ENCODE results near the gene CHRNB1. TPM values are rescaled to one million over a fixed set of nuclear protein-coding genes. Genes with fewer than 3 reads are reported as not detected.

The CHRNB1 gene
- total RNA-seq (2022; extraction: Qiagen RNA extraction; ENCODE audit: low read depth) = 6.9 to 9.9 TPM (median 9.7 TPM) in 5 replicates

DNA sequence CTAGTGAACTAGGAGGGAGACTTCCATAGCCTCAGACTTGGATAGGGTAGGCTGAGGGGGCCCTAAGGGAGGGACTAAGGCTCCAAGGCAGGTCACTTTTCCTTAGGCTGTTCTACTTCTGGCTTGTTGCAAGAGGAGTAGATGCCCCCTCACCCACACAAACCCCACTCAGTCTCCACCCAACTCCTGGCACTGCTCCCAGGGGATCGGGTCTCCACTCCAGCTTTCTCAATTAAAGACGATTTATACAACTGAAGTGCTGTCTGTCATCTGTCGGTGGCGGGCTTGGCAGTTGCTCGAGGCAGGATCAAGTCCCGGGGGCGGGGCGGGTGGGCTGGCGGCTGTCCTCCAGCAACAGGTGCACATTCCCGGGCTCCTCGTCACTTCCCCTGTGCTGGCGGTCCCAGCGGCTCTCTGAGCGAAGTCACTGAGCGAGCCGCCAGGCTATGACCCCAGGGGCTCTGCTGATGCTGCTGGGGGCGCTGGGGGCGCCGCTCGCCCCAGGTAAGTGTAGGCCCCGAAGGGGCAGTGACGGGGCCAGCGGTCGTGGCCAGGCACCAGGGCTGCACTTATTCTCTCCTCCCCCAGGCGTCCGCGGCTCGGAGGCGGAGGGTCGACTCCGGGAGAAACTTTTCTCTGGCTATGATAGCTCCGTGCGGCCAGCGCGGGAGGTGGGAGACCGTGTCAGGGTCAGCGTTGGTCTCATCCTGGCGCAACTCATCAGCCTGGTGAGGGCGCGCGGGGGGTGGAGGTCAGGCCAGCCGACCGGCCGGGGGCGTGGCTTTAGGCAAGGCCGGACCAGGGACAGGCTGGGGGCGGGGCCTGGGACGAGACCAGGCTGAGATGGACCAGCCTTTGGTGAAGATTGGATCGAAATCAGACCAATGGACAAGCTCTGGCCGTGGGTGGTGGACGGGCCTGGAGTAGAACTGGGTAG, at the start of gene CHRNB1:
TSS of gene CHRNB1 (plus strand) at position 380 of the 937 bp plus-strand sequence. CDS start at position 447, 67 bp downstream.

DNA sequence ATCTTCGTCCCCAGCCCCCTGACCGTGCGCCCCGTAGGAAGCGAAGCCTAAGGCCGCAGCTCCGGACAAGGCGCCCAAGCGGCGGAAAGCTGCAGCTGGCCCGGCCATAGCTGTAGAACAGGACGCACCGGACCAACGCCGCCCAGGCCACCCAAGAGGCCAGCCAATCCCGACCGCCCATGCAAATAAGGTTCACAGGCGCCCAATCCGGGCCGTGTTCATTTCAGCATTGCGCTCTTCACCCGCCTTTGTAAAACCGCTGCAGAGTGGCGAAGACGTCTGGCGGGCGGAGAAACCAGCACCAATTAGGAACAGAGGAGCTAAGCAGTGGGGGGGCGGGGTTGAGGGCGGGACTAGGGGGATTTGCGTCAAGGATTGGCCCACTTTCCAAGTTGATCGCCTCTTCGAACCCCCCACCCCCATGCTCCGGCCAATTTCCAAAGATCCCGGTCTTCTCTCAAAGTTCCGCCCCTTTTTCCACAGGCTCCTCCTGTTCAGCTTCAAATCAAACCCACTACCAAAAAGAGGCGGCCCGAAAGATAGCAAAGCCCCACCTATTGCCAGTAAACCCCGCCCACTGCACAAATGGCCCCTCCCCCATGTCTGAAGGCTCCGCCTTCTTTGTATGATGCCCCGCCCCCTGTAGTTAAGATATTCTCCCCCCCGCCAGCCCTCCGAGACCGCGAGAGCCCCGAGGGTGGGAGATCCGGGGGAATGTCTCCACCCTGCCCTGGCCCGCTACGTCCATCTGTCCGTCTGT, 40.7 kb upstream of the CHRNB1 start, which contains the start of gene TMEM256:
TSS of gene TMEM256 (minus strand) at position 121 of the 760 bp plus-strand sequence. CDS start at position 108, 13 bp downstream.

DNA sequence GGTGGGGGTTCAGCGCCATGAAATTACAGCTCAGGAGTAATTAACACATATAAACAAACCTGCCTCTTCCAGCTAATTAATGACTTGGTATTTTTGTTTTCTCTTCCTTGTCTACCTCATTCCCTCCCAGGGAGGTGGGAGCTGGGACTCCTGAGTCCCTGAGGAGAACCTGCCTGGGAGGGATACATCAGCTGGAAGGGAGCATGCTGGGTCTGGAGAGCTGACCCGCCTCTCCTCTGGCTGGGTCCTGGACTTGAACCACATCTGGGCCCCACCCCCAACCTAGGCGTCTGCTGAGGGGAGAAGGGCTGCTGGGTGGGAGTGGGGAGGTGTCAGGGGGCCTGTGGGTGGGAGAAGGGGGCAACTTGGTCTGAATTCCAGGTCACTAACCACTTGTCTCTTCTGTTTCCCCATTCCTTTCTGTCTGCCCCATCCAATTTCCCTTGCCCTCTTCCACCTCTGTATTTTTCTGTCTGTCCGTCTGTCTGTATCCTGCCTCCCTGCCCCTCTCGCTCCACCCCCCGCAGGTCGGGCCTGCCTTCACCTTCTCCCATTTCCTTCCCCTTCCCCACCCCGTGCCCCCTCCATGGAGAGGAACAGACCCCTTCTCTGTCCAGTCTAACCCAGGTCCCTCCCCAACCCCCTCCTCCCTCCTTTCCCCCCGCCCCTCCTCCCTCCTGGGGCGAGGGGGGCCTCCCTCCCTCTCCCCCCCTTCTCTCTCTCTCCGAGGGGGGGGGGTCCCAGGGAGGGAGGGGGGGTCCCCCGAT, 37.2 kb upstream of the CHRNB1 start, which contains the start of gene NLGN2:
TSS of gene NLGN2 (plus strand) at position 361 of the 767 bp plus-strand sequence. CDS start 411 bp downstream, outside the sequence.

GRCh38 chr17:7419819-7420610, 24.8 kb upstream of the CHRNB1 start, which contains the start of gene SPEM1:
Gene SPEM1, plus strand, starts transcription at chr17:7420324. Its CDS starts 61 bp downstream, at chr17:7420385.

GRCh38 chr17:7425316-7425715, 19.5 kb upstream of the CHRNB1 start, which contains the start of gene SPEM2:
Gene SPEM2, plus strand, starts transcription at chr17:7425616. Its CDS starts 73 bp downstream, at chr17:7425689.

GRCh38 chr17:7428557-7428956, 16.3 kb upstream of the CHRNB1 start, which contains the start of gene SPEM3:
Gene SPEM3, plus strand, starts transcription at chr17:7428857. Its CDS starts 46 bp downstream, at chr17:7428903.

DNA sequence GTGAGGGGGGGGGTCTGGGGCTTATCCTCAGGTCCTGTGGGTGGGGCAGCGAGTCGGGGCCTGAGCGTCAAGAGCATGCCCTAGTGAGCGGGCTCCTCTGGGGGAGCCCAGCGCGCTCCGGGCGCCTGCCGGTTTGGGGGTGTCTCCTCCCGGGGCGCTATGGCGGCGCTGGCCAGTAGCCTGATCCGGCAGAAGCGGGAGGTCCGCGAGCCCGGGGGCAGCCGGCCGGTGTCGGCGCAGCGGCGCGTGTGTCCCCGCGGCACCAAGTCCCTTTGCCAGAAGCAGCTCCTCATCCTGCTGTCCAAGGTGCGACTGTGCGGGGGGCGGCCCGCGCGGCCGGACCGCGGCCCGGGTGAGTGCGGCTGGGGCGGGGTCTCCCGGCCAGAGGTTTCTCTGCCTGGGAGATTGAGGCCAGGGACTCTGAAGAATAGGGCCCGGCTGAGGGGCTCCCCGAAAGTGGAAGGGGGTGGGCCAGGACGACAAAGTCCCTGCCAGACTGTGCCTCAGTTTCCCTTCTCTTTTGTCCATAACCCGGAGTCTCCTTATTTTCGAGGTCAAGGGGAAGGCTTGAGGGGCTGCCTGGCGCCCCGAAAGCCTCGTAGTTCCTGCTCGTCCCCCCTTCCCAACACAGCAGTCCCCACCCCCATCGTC, 5.3 kb upstream of the CHRNB1 start, which contains the start of gene FGF11:
TSS of gene FGF11 (plus strand) at position 51 of the 651 bp plus-strand sequence. CDS start at position 160, 109 bp downstream.

GRCh38 chr17:7479213-7480088, 34.6 kb downstream of the CHRNB1 start, which contains the start of gene ZBTB4:
Gene ZBTB4, minus strand, starts transcription at chr17:7479631. Its CDS starts 12,830 bp downstream, at chr17:7466801.

GRCh38 chr17:7481275-7481674, 36.4 kb downstream of the CHRNB1 start, which contains the start of gene SLC35G6:
Gene SLC35G6, plus strand, starts transcription at chr17:7481446. Its CDS starts 71 bp downstream, at chr17:7481517.

DNA sequence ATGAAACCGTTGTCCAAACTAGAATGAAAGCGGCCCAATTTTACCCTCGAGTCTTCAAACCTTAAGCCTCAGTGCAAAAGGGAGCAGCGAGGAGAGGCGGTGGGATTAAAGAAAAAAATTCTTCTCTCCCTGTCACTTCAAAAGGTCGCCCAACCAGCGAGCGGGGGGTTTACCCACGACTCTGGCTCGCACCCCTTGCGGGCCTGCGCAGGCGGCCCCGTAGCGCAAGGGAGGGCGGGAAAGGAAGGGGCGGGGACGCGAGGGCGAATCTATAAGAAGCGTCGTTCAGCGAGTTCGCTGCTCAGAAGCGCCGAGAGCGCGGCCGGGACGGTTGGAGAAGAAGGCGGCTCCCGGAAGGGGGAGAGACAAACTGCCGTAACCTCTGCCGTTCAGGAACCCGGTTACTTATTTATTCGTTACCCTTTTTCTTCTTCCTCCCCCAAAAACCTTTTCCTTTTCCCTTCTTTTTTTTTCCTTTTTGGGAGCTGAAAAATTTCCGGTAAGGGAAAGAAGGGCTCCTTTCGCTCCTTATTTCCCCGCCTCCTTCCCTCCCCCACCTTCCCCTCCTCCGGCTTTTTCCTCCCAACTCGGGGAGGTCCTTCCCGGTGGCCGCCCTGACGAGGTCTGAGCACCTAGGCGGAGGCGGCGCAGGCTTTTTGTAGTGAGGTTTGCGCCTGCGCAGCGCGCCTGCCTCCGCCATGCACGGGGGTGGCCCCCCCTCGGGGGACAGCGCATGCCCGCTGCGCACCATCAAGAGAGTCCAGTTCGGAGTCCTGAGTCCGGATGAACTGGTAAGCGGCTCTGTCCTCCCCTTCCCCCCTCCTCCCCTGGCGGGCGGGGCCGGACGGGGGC, 39.4 kb downstream of the CHRNB1 start, which contains the start of gene POLR2A:
TSS of gene POLR2A (plus strand) at position 300 of the 852 bp plus-strand sequence.

Other genes with a start within 250 kb of the CHRNB1 start
- 5.1 to 8.9 TPM (median 7.9 TPM) in 5 replicates for gene DLG4, start 225.2 kb upstream of the CHRNB1 start, total RNA-seq (2022; extraction: Qiagen RNA extraction; ENCODE audit: low read depth)
- 303 to 481 TPM (median 423 TPM) in 5 replicates for gene ACADVL, start 225.1 kb upstream of the CHRNB1 start, total RNA-seq (2022; extraction: Qiagen RNA extraction; ENCODE audit: low read depth)
- gene DVL2, start 210.5 kb upstream of the CHRNB1 start, total RNA-seq (2022; extraction: Qiagen RNA extraction; ENCODE audit: low read depth) = 23.8 to 44.5 TPM (median 38.9 TPM) in 5 replicates
- 82.5 to 108 TPM (median 92.1 TPM) in 5 replicates for gene PHF23, start 205.6 kb upstream of the CHRNB1 start, total RNA-seq (2022; extraction: Qiagen RNA extraction; ENCODE audit: low read depth)
- 646 to 813 TPM (median 659 TPM) in 5 replicates for gene GABARAP, start 202.6 kb upstream of the CHRNB1 start, total RNA-seq (2022; extraction: Qiagen RNA extraction; ENCODE audit: low read depth)
- 216 to 257 TPM (median 229 TPM) in 5 replicates for gene CTDNEP1, start 193.3 kb upstream of the CHRNB1 start, total RNA-seq (2022; extraction: Qiagen RNA extraction; ENCODE audit: low read depth)
- gene ELP5, start 192.8 kb upstream of the CHRNB1 start, total RNA-seq (2022; extraction: Qiagen RNA extraction; ENCODE audit: low read depth) = 101 to 153 TPM (median 123 TPM) in 5 replicates
- 0.29 to 2.9 TPM (median 1.6 TPM) in 5 replicates for gene CLDN7, start 182.6 kb upstream of the CHRNB1 start, total RNA-seq (2022; extraction: Qiagen RNA extraction; ENCODE audit: low read depth)
- 0.20 to 0.42 TPM (median 0.27 TPM) in 5 replicates for gene SLC2A4, start 163.3 kb upstream of the CHRNB1 start, total RNA-seq (2022; extraction: Qiagen RNA extraction; ENCODE audit: low read depth)
- 0.19 to 0.84 TPM (median 0.47 TPM) in 5 replicates for gene YBX2, start 150.4 kb upstream of the CHRNB1 start, total RNA-seq (2022; extraction: Qiagen RNA extraction; ENCODE audit: low read depth)
- gene EIF5A, start 137.4 kb upstream of the CHRNB1 start, total RNA-seq (2022; extraction: Qiagen RNA extraction; ENCODE audit: low read depth) = 1,510 to 1,758 TPM (median 1,707 TPM) in 5 replicates
- 96.6 to 116 TPM (median 107 TPM) in 5 replicates for gene GPS2, start 129.7 kb upstream of the CHRNB1 start, total RNA-seq (2022; extraction: Qiagen RNA extraction; ENCODE audit: low read depth)
- 17.1 to 38.9 TPM (median 32.2 TPM) in 5 replicates for gene NEURL4, start 115.7 kb upstream of the CHRNB1 start, total RNA-seq (2022; extraction: Qiagen RNA extraction; ENCODE audit: low read depth)
- gene ACAP1, start 108.5 kb upstream of the CHRNB1 start, total RNA-seq (2022; extraction: Qiagen RNA extraction; ENCODE audit: low read depth) = 2.9 to 5.3 TPM (median 3.1 TPM) in 5 replicates
- 10.1 to 14.9 TPM (median 13.1 TPM) in 5 replicates for gene KCTD11, start 92.9 kb upstream of the CHRNB1 start, total RNA-seq (2022; extraction: Qiagen RNA extraction; ENCODE audit: low read depth)
- gene TMEM95, start 89.9 kb upstream of the CHRNB1 start, total RNA-seq (2022; extraction: Qiagen RNA extraction; ENCODE audit: low read depth) = not detected in 5 replicates
- gene TNK1, start 64.0 kb upstream of the CHRNB1 start, total RNA-seq (2022; extraction: Qiagen RNA extraction; ENCODE audit: low read depth) = 1.3 to 1.9 TPM (median 1.8 TPM) in 5 replicates
- 29.3 to 48.8 TPM (median 39.6 TPM) in 5 replicates for gene PLSCR3, start 50.5 kb upstream of the CHRNB1 start, total RNA-seq (2022; extraction: Qiagen RNA extraction; ENCODE audit: low read depth)
- gene TMEM256, start 41.0 kb upstream of the CHRNB1 start, total RNA-seq (2022; extraction: Qiagen RNA extraction; ENCODE audit: low read depth) = 179 to 229 TPM (median 210 TPM) in 5 replicates
- gene NLGN2, start 37.2 kb upstream of the CHRNB1 start, total RNA-seq (2022; extraction: Qiagen RNA extraction; ENCODE audit: low read depth) = 11.6 to 21.8 TPM (median 19.1 TPM) in 5 replicates
- not detected in 5 replicates for gene SPEM1, start 24.7 kb upstream of the CHRNB1 start, total RNA-seq (2022; extraction: Qiagen RNA extraction; ENCODE audit: low read depth)
- not detected in 5 replicates for gene SPEM2, start 19.4 kb upstream of the CHRNB1 start, total RNA-seq (2022; extraction: Qiagen RNA extraction; ENCODE audit: low read depth)
- gene SPEM3, start 16.2 kb upstream of the CHRNB1 start, total RNA-seq (2022; extraction: Qiagen RNA extraction; ENCODE audit: low read depth) = not detected in 5 replicates
- 9.4 to 14.9 TPM (median 13.7 TPM) in 5 replicates for gene TMEM102, start 9.6 kb upstream of the CHRNB1 start, total RNA-seq (2022; extraction: Qiagen RNA extraction; ENCODE audit: low read depth)
- gene FGF11, start 5.5 kb upstream of the CHRNB1 start, total RNA-seq (2022; extraction: Qiagen RNA extraction; ENCODE audit: low read depth) = 0.99 to 1.7 TPM (median 1.0 TPM) in 5 replicates
- gene ZBTB4, start 34.6 kb downstream of the CHRNB1 start, total RNA-seq (2022; extraction: Qiagen RNA extraction; ENCODE audit: low read depth) = 18.5 to 27.9 TPM (median 24.6 TPM) in 5 replicates
- not detected in 5 replicates for gene SLC35G6, start 36.4 kb downstream of the CHRNB1 start, total RNA-seq (2022; extraction: Qiagen RNA extraction; ENCODE audit: low read depth)
- 47.9 to 98.5 TPM (median 85.3 TPM) in 5 replicates for gene POLR2A, start 39.3 kb downstream of the CHRNB1 start, total RNA-seq (2022; extraction: Qiagen RNA extraction; ENCODE audit: low read depth)
- gene TNFSF12, start 104.0 kb downstream of the CHRNB1 start, total RNA-seq (2022; extraction: Qiagen RNA extraction; ENCODE audit: low read depth) = 7.8 to 14.5 TPM (median 12.5 TPM) in 5 replicates
- 0.09 to 1.5 TPM (median 0.57 TPM) in 5 replicates for gene TNFSF13, start 113.7 kb downstream of the CHRNB1 start, total RNA-seq (2022; extraction: Qiagen RNA extraction; ENCODE audit: low read depth)
- 96.5 to 108 TPM (median 105 TPM) in 5 replicates for gene SENP3, start 116.9 kb downstream of the CHRNB1 start, total RNA-seq (2022; extraction: Qiagen RNA extraction; ENCODE audit: low read depth)
- 23.3 to 40.6 TPM (median 33.0 TPM) in 5 replicates for gene CD68, start 134.6 kb downstream of the CHRNB1 start, total RNA-seq (2022; extraction: Qiagen RNA extraction; ENCODE audit: low read depth)
- 110 to 132 TPM (median 116 TPM) in 5 replicates for gene MPDU1, start 138.8 kb downstream of the CHRNB1 start, total RNA-seq (2022; extraction: Qiagen RNA extraction; ENCODE audit: low read depth)
- gene SOX15, start 145.0 kb downstream of the CHRNB1 start, total RNA-seq (2022; extraction: Qiagen RNA extraction; ENCODE audit: low read depth) = 0.22 to 0.34 TPM (median 0.30 TPM) in 5 replicates
- 45.1 to 62.0 TPM (median 57.6 TPM) in 5 replicates for gene FXR2, start 169.8 kb downstream of the CHRNB1 start, total RNA-seq (2022; extraction: Qiagen RNA extraction; ENCODE audit: low read depth)
- gene SAT2, start 182.8 kb downstream of the CHRNB1 start, total RNA-seq (2022; extraction: Qiagen RNA extraction; ENCODE audit: low read depth) = 58.1 to 95.8 TPM (median 79.3 TPM) in 5 replicates
- 0.32 to 1.1 TPM (median 0.62 TPM) in 5 replicates for gene SHBG, start 185.1 kb downstream of the CHRNB1 start, total RNA-seq (2022; extraction: Qiagen RNA extraction; ENCODE audit: low read depth)
- 0.20 to 0.74 TPM (median 0.22 TPM) in 5 replicates for gene ATP1B2, start 205.9 kb downstream of the CHRNB1 start, total RNA-seq (2022; extraction: Qiagen RNA extraction; ENCODE audit: low read depth)
- gene TP53, start 242.4 kb downstream of the CHRNB1 start, total RNA-seq (2022; extraction: Qiagen RNA extraction; ENCODE audit: low read depth) = 38.9 to 53.5 TPM (median 49.6 TPM) in 5 replicates
- gene WRAP53, start 243.4 kb downstream of the CHRNB1 start, total RNA-seq (2022; extraction: Qiagen RNA extraction; ENCODE audit: low read depth) = 24.4 to 43.8 TPM (median 40.2 TPM) in 5 replicates